Measurements from ENCODE around the gene C11orf42.

Gene C11orf42

DNA sequence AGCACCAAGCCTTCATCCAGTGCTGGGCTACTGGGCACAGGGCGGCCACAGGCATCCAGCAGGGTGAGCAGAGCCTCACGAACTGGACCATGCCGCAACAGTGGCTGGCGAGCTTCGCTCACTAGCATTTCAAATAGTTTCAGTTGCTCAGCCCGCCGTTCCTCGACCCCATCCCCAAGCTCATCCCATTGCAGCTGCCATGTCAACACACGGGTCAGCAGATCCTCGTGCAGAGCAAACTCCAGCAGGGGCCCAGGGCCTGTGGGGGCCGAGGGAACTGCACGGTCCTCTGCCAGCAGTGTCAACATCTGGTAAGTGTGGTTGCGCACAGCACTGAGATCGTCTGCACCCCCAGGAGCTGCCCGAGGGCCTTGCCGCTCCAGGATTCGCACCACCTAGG, 18.5 kb downstream of the C11orf42 start:
- Mint-ChIP-seq H3K36me3 (ENCODE audit: low read depth) (peaks cover 26% of the 10 kb centered on the region), H3K9me3 (no peaks in the 10 kb centered on the region), H3K27me3 (ENCODE audit: low read depth, poor library complexity) (no peaks in the 10 kb centered on the region), H3K4me1 (no peaks in the 10 kb centered on the region), H3K27ac (no peak overlapping the region), H3K4me3 (no peak overlapping the region)
- TF ChIP-seq, protein P1, sequence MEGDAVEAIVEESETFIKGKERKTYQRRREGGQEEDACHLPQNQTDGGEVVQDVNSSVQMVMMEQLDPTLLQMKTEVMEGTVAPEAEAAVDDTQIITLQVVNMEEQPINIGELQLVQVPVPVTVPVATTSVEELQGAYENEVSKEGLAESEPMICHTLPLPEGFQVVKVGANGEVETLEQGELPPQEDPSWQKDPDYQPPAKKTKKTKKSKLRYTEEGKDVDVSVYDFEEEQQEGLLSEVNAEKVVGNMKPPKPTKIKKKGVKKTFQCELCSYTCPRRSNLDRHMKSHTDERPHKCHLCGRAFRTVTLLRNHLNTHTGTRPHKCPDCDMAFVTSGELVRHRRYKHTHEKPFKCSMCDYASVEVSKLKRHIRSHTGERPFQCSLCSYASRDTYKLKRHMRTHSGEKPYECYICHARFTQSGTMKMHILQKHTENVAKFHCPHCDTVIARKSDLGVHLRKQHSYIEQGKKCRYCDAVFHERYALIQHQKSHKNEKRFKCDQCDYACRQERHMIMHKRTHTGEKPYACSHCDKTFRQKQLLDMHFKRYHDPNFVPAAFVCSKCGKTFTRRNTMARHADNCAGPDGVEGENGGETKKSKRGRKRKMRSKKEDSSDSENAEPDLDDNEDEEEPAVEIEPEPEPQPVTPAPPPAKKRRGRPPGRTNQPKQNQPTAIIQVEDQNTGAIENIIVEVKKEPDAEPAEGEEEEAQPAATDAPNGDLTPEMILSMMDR (IDR thresholded peaks at IDR 0.05) = no peak
- DNase-seq = no peak

DNA sequence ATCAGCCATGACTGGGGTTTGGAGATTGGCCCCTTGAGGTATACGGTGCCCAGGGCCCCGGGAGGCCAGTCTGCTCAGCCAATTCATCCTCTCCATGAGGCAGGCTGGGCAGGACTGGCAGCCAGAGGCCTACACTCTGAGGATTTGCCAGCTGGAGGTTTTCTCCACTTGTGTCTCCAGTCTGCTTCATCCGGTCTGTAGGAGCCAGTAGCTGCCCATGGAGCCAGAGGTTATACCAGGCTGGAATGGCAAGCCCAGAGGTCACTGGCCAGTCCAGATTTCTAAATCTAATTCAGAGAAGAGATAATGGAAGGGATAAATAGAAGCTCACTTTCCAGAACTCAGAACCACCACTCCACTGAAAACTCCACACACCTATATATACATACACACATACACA, 19.1 kb downstream of the C11orf42 start:
- H3K27ac Mint-ChIP-seq = no peak overlapping the region
- TF ChIP-seq, protein P1 (IDR thresholded peaks at IDR 0.05) = no peak
- peaks cover 25% of the 10 kb centered on the region for H3K36me3 Mint-ChIP-seq (ENCODE audit: low read depth)
- H3K4me3 Mint-ChIP-seq = no peak overlapping the region
- no peaks in the 10 kb centered on the region for H3K9me3 Mint-ChIP-seq
- H3K27me3 Mint-ChIP-seq (ENCODE audit: low read depth, poor library complexity) = no peaks in the 10 kb centered on the region
- no peaks in the 10 kb centered on the region for H3K4me1 Mint-ChIP-seq
- DNase-seq = no peak

DNA sequence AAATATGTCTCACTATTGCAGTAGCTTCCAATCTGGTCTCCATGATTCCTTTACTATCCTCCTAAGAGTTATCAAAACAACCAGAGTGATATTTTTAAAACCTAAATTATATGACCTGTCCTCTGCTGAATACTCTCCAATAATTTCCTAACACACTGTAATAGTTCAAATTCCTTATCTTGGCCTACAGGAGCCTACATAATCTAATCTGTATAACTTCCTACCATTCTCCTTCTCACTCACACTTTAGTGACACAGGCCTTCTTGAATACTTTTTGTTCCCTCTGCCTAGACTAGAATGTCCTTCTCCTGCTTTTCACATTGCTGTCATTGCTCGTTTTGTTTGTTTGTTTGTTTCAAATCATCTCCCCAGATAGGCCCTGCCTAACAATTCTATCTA, 19.7 kb downstream of the C11orf42 start:
- no peak overlapping the region for H3K27ac Mint-ChIP-seq
- peaks cover 22% of the 10 kb centered on the region for H3K36me3 Mint-ChIP-seq (ENCODE audit: low read depth)
- H3K9me3 Mint-ChIP-seq = no peaks in the 10 kb centered on the region
- H3K4me1 Mint-ChIP-seq = no peaks in the 10 kb centered on the region
- H3K4me3 Mint-ChIP-seq = no peak overlapping the region
- DNase-seq = no peak
- TF ChIP-seq, protein P1 (IDR thresholded peaks at IDR 0.05) = no peak
- no peaks in the 10 kb centered on the region for H3K27me3 Mint-ChIP-seq (ENCODE audit: low read depth, poor library complexity)

DNA sequence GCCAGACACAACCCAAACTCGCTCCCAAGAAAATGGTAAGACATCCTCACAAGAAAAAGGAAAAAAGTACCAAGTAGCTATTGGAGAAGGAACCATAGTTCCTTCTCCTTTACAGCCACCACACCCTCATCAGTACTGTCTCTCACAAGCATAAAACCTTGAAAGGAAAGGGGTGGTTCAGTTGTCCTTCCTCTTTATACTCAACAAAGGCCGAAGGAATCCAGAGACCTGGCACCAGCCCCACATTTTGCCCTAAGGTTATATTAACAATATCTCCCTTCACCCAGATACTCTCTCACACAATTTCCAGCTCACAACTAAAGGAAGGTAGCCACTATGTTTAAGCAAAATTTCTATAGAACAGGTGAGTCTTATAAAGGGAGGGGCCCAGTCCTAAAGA, 20.5 kb downstream of the C11orf42 start:
- H3K27me3 Mint-ChIP-seq (ENCODE audit: low read depth, poor library complexity) = no peaks in the 10 kb centered on the region
- no peaks in the 10 kb centered on the region for H3K9me3 Mint-ChIP-seq
- peak overlapping the region; percentile 18 for H3K27ac Mint-ChIP-seq
- DNase-seq = no peak
- H3K36me3 Mint-ChIP-seq (ENCODE audit: low read depth) = peaks cover 16% of the 10 kb centered on the region
- H3K4me1 Mint-ChIP-seq = no peaks in the 10 kb centered on the region
- no peak overlapping the region for H3K4me3 Mint-ChIP-seq
- TF ChIP-seq, protein P1 (IDR thresholded peaks at IDR 0.05) = no peak

DNA sequence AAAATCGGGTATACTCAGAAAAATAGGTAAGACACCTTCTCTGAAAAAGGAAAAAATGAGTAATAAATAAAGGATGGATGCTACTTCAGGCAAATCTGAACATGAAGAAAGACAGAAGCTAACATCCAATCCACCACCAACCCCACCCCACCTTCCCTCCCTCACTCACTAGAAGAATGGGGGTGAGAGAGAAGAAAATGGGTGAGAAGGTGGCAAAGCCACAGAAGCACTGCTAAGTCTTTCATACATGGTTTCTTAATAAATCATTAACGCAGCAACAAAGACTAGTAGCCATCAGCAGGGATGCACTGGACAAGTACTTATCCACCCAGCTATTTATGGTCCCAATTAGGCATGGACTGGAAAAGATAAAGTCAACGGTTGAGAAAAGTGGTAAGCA, 23.2 kb downstream of the C11orf42 start:
- H3K4me1 Mint-ChIP-seq = peaks cover 7% of the 10 kb centered on the region
- peaks cover 16% of the 10 kb centered on the region for H3K36me3 Mint-ChIP-seq (ENCODE audit: low read depth)
- no peak for DNase-seq
- TF ChIP-seq, protein P1 (IDR thresholded peaks at IDR 0.05) = no peak
- H3K9me3 Mint-ChIP-seq = no peaks in the 10 kb centered on the region
- H3K4me3 Mint-ChIP-seq = no peak overlapping the region
- H3K27ac Mint-ChIP-seq = no peak overlapping the region
- H3K27me3 Mint-ChIP-seq (ENCODE audit: low read depth, poor library complexity) = no peaks in the 10 kb centered on the region

DNA sequence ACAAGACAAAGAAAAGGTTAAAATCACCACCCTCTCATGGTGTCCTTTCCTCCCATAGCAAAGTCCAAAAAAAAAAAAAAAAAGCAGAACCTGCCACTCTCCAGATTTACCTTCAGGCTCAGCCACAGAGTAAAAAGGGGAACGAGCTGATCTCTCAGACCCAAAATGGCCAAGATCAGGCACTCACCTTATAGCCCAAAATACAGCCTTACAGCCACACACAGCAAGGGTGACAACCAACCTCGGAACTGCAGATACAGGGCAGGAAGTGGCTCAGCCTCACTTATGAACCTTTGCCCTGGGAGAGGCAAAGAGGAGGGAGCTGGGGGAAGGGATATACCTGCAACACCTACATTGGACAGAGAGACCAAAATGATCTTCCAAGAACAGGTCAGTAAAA, 24.6 kb downstream of the C11orf42 start:
- H3K9me3 Mint-ChIP-seq = no peaks in the 10 kb centered on the region
- DNase-seq = no peak

More for the DNA sequence above, 24.6 kb downstream of the C11orf42 start:
- Mint-ChIP-seq H3K4me1 (peaks cover 17% of the 10 kb centered on the region), H3K4me3 (no peak overlapping the region), H3K36me3 (ENCODE audit: low read depth) (peaks cover 16% of the 10 kb centered on the region), H3K27me3 (ENCODE audit: low read depth, poor library complexity) (peaks cover 2% of the 10 kb centered on the region), H3K27ac (no peak overlapping the region)
- TF ChIP-seq, protein P1 (IDR thresholded peaks at IDR 0.05) = no peak

Measured in nephron progenitor cell (in vitro differentiated cells).